OCI-LY1 (cell line): Measurements from ENCODE around the gene SLAIN1.

Experiments used
- EZH2 ChIP-seq: fragments of 200-600 bp; sonication (generic), shearing (Covaris generic); IDR thresholded peaks from 2 replicates; pipeline ENCODE4 v1.8.0; 2017; ENCODE audit warnings: borderline replicate concordance, mixed run types, mild to moderate bottlenecking, antibody characterized with exemption, low read length, moderate library complexity, mixed read lengths
- TF ChIP-seq, protein P1 (sequence below): fragments of 200-600 bp; sonication (generic), shearing (Covaris generic); IDR thresholded peaks from 2 replicates; pipeline ENCODE4 v1.5.1; 2017; ENCODE audit warnings: mild to moderate bottlenecking, antibody characterized with exemption, low read length, moderate library complexity, mixed read lengths

- TF ChIP-seq, protein P1, sequence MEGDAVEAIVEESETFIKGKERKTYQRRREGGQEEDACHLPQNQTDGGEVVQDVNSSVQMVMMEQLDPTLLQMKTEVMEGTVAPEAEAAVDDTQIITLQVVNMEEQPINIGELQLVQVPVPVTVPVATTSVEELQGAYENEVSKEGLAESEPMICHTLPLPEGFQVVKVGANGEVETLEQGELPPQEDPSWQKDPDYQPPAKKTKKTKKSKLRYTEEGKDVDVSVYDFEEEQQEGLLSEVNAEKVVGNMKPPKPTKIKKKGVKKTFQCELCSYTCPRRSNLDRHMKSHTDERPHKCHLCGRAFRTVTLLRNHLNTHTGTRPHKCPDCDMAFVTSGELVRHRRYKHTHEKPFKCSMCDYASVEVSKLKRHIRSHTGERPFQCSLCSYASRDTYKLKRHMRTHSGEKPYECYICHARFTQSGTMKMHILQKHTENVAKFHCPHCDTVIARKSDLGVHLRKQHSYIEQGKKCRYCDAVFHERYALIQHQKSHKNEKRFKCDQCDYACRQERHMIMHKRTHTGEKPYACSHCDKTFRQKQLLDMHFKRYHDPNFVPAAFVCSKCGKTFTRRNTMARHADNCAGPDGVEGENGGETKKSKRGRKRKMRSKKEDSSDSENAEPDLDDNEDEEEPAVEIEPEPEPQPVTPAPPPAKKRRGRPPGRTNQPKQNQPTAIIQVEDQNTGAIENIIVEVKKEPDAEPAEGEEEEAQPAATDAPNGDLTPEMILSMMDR = no peak
- TF ChIP-seq EZH2 = no peak
Measured at GRCh38 chr13:77696879-77697216, 639 bp upstream of the SLAIN1 start.
